SU-DHL-6 (cell line): ENCODE measurements around the gene SLC25A18.

ENCODE experiments used
- EZH2phosphoT487 ChIP-seq: fragments of 200-600 bp; sonication (generic), shearing (Covaris generic); conservative IDR thresholded peaks from 2 replicates; pipeline ENCODE4 v1.6.1; 2018; ENCODE audit warnings: mild to moderate bottlenecking, antibody characterized with exemption, low read length, moderate library complexity, mixed read lengths
- TF ChIP-seq, protein P1 (sequence below): fragments of 200-600 bp; sonication (generic); IDR thresholded peaks from one replicate; pipeline ENCODE4 v1.5.1; 2017; ENCODE audit warnings: antibody characterized with exemption, mild to moderate bottlenecking, low read length, moderate library complexity; ENCODE audit not compliant: insufficient read depth, poor library complexity, severe bottlenecking

GRCh38 chr22:17638432-17639246 lies 75.3 kb downstream of the SLC25A18 start, which contains the start of gene BCL2L13:
- TF ChIP-seq, protein P1, sequence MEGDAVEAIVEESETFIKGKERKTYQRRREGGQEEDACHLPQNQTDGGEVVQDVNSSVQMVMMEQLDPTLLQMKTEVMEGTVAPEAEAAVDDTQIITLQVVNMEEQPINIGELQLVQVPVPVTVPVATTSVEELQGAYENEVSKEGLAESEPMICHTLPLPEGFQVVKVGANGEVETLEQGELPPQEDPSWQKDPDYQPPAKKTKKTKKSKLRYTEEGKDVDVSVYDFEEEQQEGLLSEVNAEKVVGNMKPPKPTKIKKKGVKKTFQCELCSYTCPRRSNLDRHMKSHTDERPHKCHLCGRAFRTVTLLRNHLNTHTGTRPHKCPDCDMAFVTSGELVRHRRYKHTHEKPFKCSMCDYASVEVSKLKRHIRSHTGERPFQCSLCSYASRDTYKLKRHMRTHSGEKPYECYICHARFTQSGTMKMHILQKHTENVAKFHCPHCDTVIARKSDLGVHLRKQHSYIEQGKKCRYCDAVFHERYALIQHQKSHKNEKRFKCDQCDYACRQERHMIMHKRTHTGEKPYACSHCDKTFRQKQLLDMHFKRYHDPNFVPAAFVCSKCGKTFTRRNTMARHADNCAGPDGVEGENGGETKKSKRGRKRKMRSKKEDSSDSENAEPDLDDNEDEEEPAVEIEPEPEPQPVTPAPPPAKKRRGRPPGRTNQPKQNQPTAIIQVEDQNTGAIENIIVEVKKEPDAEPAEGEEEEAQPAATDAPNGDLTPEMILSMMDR, result no peak
- no peak for TF ChIP-seq EZH2phosphoT487
